ENCODE measurements around the gene RAP1GDS1. TPM values are rescaled to one million over a fixed set of nuclear protein-coding genes. Genes with fewer than 3 reads are reported as not detected.

RAP1GDS1 gene
- total and polyA plus RNA-seq, 2 of the 4 experiments (the other 2 are of a cell fraction) = 29.0 to 85.1 TPM

DNA sequence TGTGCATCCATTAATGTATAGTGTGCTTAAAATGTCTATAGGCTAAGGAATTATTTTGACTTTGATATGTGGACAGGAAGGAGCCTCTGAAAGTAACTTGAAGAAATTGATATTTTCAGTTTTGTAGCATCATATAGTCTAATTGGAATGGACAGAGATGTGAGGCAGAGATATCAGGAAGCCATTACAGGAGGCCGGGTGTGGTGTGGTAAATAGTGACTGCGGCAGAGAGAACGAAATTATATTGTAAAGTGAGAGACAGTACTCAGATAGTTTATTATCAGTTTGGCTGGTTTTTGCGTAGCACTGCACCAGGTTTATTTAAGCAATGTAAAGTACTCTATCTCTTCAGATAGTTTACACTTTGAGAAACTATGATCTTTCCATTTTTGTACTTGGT is 98.5 kb downstream of the RAP1GDS1 start:
- no peak for ATAC-seq (ENCODE audit: low read depth)
- Histone ChIP-seq H2BK15ac (ENCODE audit: low read depth, low read length) (no peak overlapping the region), H4K20me1 (ENCODE audit: insufficient read depth, low read length) (no peaks in the 10 kb centered on the region; the same call in 1 of the 2 replicates), H3K27ac (ENCODE audit: insufficient read depth, low read length) (no peak overlapping the region), H3K14ac (replicated peaks; ENCODE audit: low read depth, low read length) (no peak overlapping the region), H4K5ac (ENCODE audit: low read depth, low read length) (no peak overlapping the region), H3K4ac (ENCODE audit: low read depth, low read length) (no peak overlapping the region), H3K18ac (ENCODE audit: low read depth, low read length) (no peak overlapping the region), H2AFZ (replicated peaks; ENCODE audit: low read length, poor library complexity) (no peak overlapping the region), H2BK20ac (ENCODE audit: low read depth, low read length) (no peak overlapping the region), H3K4me3 (ENCODE audit: insufficient read depth, low read depth, low read length) (no peak overlapping the region), H3K56ac (ENCODE audit: extremely low read depth, insufficient read depth, low read length) (no peak overlapping the region), H3K23ac (ENCODE audit: low read depth, low read length) (no peak overlapping the region), H2AK9ac (replicated peaks; ENCODE audit: low read depth, low read length, poor library complexity) (no peak overlapping the region), H2AK5ac (ENCODE audit: low read depth, low read length) (no peak overlapping the region), H2BK120ac (ENCODE audit: low read depth, low read length) (no peak overlapping the region), H3K4me1 (ENCODE audit: control insufficient read depth, insufficient read depth, low read length) (no peaks in the 10 kb centered on the region), H4K8ac (ENCODE audit: low read depth in 2 of 2, low read length in 2 of 2) (no peak overlapping the region), H3K36me3 (ENCODE audit: control insufficient read depth, insufficient read depth, low read length) (peaks cover 3% of the 10 kb centered on the region; the same call in 1 of the 2 replicates), H3K9me1 (ENCODE audit: insufficient read depth, low read length) (0 out of 2 replicates have a peak, but pooled peaks cover 3% of the 10 kb centered on the region), H3K9ac (ENCODE audit: low read depth, low read length) (no peak overlapping the region), H4K91ac (ENCODE audit: insufficient read depth, low read depth, low read length) (no peak overlapping the region), H3K4me2 (ENCODE audit: low read depth, low read length) (no peak overlapping the region), H3K79me1 (ENCODE audit: low read depth in 1 of 2, low read length in 2 of 2) (peaks cover 14 to 16% of the 10 kb centered on the region in 2 experiments; a peak in 3 of 4 replicates), H3K9me3 (ENCODE audit: control insufficient read depth, insufficient read depth, low read length) (no peaks in the 10 kb centered on the region), H2BK5ac (ENCODE audit: low read depth, low read length, poor library complexity, severe bottlenecking) (no peak overlapping the region), H3K27me3 (ENCODE audit: control insufficient read depth, insufficient read depth, low read length) (no peaks in the 10 kb centered on the region)
- no TSS peak for BruUV-seq (replicated peaks)
- ChIA-PET POLR2A (ENCODE audit: unreplicated experiment) (no interaction called here), CTCF (no interaction called here)
- TF ChIP-seq RAD21 (IDR thresholded peaks at IDR 0.05; ENCODE audit: low read length) (no peak), CHD1 (IDR thresholded peaks at IDR 0.05; ENCODE audit: low read depth, low read length) (no peak), CEBPB (IDR thresholded peaks at IDR 0.05; ENCODE audit: low read depth, low read length) (no peak), BHLHE40 (IDR thresholded peaks at IDR 0.05; ENCODE audit: low read depth, low read length) (no peak), SMC3 (IDR thresholded peaks at IDR 0.05; ENCODE audit: low read depth, low read length) (no peak), RCOR1 (IDR thresholded peaks at IDR 0.05; ENCODE audit: insufficient replicate concordance, low read length) (no peak)
- in situ Hi-C loops (cut with MboI; ENCODE audit: low sequenced_read_pairs) (no loop called here), dilution Hi-C loops (cut with HindIII; ENCODE audit: low sequenced_read_pairs, unreplicated experiment) (no loop called here), intact Hi-C loops (cut with micrococcal nuclease) (loop anchor here (2.0 kb wide), 1 partner anchor 15 kb away; no protein-coding TSS in a partner anchor)
- 100% methylated on average over 2 of the region's 4 CpGs; no CpG with 5 or more reads in 1 of the 2 experiments for WGBS, 2 experiments (ENCODE audit: extremely low coverage in 2 of 2, insufficient read length in 1 of 2)
- no peak for DNase-seq

Data from IMR-90 (cell line).